Loucy (cell line): Measurements from ENCODE around the gene INPP5F.

Source experiments
- H2AFZ ChIP-seq: fragments of 200-600 bp; sonication (generic); 2 replicates; pipeline ENCODE4 v1.6.0; 2016; ENCODE audit warnings: antibody characterized with exemption, mild to moderate bottlenecking, low read length, moderate library complexity
- H3F3A ChIP-seq: fragments of 200-600 bp; 2 replicates; pipeline ENCODE4 v1.6.0; 2016; ENCODE audit warnings: antibody characterized with exemption, low read depth, mild to moderate bottlenecking
- H3K27me3 ChIP-seq: fragments of 200-600 bp; sonication (generic); 2 replicates; pipeline ENCODE4 v1.6.1; 2014; ENCODE audit warnings: low read length, mild to moderate bottlenecking; ENCODE audit not compliant: insufficient read depth, poor library complexity, severe bottlenecking
- H3K36me3 ChIP-seq: fragments of 200-600 bp; sonication (generic); 2 replicates; pipeline ENCODE4 v1.6.1; 2016; ENCODE audit warnings: low read length; ENCODE audit not compliant: insufficient read depth
- H3K4me1 ChIP-seq: fragments of 200-600 bp; sonication (generic); 2 replicates; pipeline ENCODE4 v1.5.1; 2014; ENCODE audit warnings: low read length, mild to moderate bottlenecking; ENCODE audit not compliant: insufficient read depth, poor library complexity, severe bottlenecking
- H3K4me2 ChIP-seq: fragments of 200-600 bp; sonication (generic); 2 replicates; pipeline ENCODE4 v1.6.0; 2014; ENCODE audit warnings: antibody characterized with exemption, low read length, low read depth, mild to moderate bottlenecking; ENCODE audit not compliant: poor library complexity, severe bottlenecking
- H3K4me3 ChIP-seq: fragments of 200-600 bp; sonication (generic); 2 replicates; pipeline ENCODE4 v1.5.1; 2014; ENCODE audit warnings: low read length, mild to moderate bottlenecking, mixed read lengths; ENCODE audit not compliant: poor library complexity, severe bottlenecking
- H3K79me2 ChIP-seq: fragments of 200-600 bp; sonication (generic); 2 replicates; pipeline ENCODE4 v1.6.1; 2014; ENCODE audit warnings: low read length; ENCODE audit not compliant: insufficient read depth
- H3K9ac ChIP-seq: fragments of 200-600 bp; sonication (generic); 2 replicates; pipeline ENCODE4 v1.6.0; 2014; ENCODE audit warnings: mild to moderate bottlenecking, low read depth, low read length, moderate library complexity; ENCODE audit not compliant: poor library complexity, severe bottlenecking
- H3K9me2 ChIP-seq: fragments of 200-600 bp; sonication (generic); replicated peaks from 2 replicates; pipeline ENCODE4 v1.6.1; 2016; ENCODE audit warnings: low read depth, low read length, mixed read lengths
- H3K9me3 ChIP-seq: fragments of 200-600 bp; sonication (generic); 2 replicates; pipeline ENCODE4 v1.6.1; 2014; ENCODE audit warnings: mild to moderate bottlenecking, antibody characterized with exemption, low read length, low read depth; ENCODE audit not compliant: insufficient read depth
- H4K20me1 ChIP-seq: fragments of 200-600 bp; sonication (generic); 2 replicates; pipeline ENCODE4 v1.6.0; 2014; ENCODE audit warnings: antibody characterized with exemption, low read length, mild to moderate bottlenecking; ENCODE audit not compliant: insufficient read depth, poor library complexity, severe bottlenecking
- CTCF ChIP-seq: fragments of 200-600 bp; sonication (generic); conservative IDR thresholded peaks from 2 replicates; pipeline ENCODE4 v1.5.1; 2014; ENCODE audit warnings: mild to moderate bottlenecking, antibody characterized with exemption, low read length
- EZH2phosphoT487 ChIP-seq: fragments of 200-600 bp; IDR thresholded peaks from 2 replicates; pipeline ENCODE4 v1.6.1; 2018; ENCODE audit warnings: antibody characterized with exemption, mild to moderate bottlenecking, moderate library complexity, borderline replicate concordance

Gene INPP5F, protein sequence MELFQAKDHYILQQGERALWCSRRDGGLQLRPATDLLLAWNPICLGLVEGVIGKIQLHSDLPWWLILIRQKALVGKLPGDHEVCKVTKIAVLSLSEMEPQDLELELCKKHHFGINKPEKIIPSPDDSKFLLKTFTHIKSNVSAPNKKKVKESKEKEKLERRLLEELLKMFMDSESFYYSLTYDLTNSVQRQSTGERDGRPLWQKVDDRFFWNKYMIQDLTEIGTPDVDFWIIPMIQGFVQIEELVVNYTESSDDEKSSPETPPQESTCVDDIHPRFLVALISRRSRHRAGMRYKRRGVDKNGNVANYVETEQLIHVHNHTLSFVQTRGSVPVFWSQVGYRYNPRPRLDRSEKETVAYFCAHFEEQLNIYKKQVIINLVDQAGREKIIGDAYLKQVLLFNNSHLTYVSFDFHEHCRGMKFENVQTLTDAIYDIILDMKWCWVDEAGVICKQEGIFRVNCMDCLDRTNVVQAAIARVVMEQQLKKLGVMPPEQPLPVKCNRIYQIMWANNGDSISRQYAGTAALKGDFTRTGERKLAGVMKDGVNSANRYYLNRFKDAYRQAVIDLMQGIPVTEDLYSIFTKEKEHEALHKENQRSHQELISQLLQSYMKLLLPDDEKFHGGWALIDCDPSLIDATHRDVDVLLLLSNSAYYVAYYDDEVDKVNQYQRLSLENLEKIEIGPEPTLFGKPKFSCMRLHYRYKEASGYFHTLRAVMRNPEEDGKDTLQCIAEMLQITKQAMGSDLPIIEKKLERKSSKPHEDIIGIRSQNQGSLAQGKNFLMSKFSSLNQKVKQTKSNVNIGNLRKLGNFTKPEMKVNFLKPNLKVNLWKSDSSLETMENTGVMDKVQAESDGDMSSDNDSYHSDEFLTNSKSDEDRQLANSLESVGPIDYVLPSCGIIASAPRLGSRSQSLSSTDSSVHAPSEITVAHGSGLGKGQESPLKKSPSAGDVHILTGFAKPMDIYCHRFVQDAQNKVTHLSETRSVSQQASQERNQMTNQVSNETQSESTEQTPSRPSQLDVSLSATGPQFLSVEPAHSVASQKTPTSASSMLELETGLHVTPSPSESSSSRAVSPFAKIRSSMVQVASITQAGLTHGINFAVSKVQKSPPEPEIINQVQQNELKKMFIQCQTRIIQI

GRCh38 chr10:119725828-119726675 is at the start of gene INPP5F:
INPP5F (plus strand) TSS chr10:119726050; CDS start chr10:119726263, 213 bp downstream.
- H2AFZ ChIP-seq: peak within 1 kb of the TSS; percentile 79
- peak within 1 kb of the TSS; percentile 90 for H3K4me2 ChIP-seq
- H3K4me3 ChIP-seq: peak within 1 kb of the TSS; percentile 89
- peaks cover 46% of the 10 kb centered on the region for H3K4me1 ChIP-seq
- H3K9ac ChIP-seq: peak within 1 kb of the TSS; percentile 84
- H3K36me3 ChIP-seq: no peaks in the 10 kb centered on the region
- TF ChIP-seq CTCF: no peak
- TF ChIP-seq EZH2phosphoT487: no peak
- no peaks in the 10 kb centered on the region for H3K27me3 ChIP-seq
- peaks cover 37% of the 10 kb centered on the region for H3K79me2 ChIP-seq
- H3K9me3 ChIP-seq: no peaks in the 10 kb centered on the region
- no peaks in the 10 kb centered on the region for H3K9me2 ChIP-seq
- peaks cover 12% of the 10 kb centered on the region for H4K20me1 ChIP-seq
- peaks cover 4% of the 10 kb centered on the region; the same call in 1 of the 2 replicates for H3F3A ChIP-seq

DNA sequence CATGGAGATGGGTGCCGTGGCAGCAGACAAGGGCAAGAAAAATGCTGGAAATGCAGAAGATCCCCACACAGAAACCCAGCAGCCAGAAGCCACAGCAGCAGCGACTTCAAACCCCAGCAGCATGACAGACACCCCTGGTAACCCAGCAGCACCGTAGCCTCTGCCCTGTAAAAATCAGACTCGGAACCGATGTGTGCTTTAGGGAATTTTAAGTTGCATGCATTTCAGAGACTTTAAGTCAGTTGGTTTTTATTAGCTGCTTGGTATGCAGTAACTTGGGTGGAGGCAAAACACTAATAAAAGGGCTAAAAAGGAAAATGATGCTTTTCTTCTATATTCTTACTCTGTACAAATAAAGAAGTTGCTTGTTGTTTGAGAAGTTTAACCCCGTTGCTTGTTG is 48.7 kb upstream of the INPP5F start:
- H3F3A ChIP-seq: no peaks in the 10 kb centered on the region

More for the DNA sequence above, 48.7 kb upstream of the INPP5F start:
- peaks cover 57% of the 10 kb centered on the region; the same call in 1 of the 2 replicates for H3K36me3 ChIP-seq
- no peaks in the 10 kb centered on the region for H3K27me3 ChIP-seq
- no peak overlapping the region for H2AFZ ChIP-seq
- no peak overlapping the region for H3K4me2 ChIP-seq
- no peaks in the 10 kb centered on the region for H3K9me2 ChIP-seq
- no peaks in the 10 kb centered on the region for H4K20me1 ChIP-seq
- no peak overlapping the region for H3K9ac ChIP-seq
- H3K4me3 ChIP-seq: no peak overlapping the region
- no peaks in the 10 kb centered on the region for H3K4me1 ChIP-seq
- no peaks in the 10 kb centered on the region for H3K9me3 ChIP-seq
- no peaks in the 10 kb centered on the region for H3K79me2 ChIP-seq
- TF ChIP-seq CTCF (no peak), EZH2phosphoT487 (no peak)
